Measurements from ENCODE around the gene SIM1.

DNA sequence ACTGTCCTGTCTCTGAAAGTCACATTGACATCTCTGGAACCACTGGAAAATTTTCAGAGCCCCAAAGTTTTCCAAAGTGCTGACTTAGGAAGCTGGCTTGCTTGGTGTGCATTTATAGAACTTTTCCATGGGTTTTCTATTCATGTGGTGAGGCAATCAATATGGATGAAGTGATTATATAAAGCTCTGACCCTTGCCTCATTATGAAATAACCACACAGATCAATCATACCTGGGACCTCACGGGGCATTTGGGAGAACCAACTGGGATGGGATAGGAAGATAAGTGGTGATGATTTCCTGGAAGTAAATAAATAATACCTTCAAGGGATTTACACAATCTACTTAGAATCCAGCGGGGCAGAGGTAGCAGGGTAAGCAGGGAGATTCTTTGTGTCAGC is 22.9 kb upstream of the SIM1 start:
- no peak for TF ChIP-seq MYC (IDR thresholded peaks at IDR 0.05; ENCODE audit: low read depth, low read length)
- TF ChIP-seq POLR2A (IDR thresholded peaks at IDR 0.05; ENCODE audit: extremely low read depth, insufficient read length) = no peak
- TF ChIP-seq, protein P1, sequence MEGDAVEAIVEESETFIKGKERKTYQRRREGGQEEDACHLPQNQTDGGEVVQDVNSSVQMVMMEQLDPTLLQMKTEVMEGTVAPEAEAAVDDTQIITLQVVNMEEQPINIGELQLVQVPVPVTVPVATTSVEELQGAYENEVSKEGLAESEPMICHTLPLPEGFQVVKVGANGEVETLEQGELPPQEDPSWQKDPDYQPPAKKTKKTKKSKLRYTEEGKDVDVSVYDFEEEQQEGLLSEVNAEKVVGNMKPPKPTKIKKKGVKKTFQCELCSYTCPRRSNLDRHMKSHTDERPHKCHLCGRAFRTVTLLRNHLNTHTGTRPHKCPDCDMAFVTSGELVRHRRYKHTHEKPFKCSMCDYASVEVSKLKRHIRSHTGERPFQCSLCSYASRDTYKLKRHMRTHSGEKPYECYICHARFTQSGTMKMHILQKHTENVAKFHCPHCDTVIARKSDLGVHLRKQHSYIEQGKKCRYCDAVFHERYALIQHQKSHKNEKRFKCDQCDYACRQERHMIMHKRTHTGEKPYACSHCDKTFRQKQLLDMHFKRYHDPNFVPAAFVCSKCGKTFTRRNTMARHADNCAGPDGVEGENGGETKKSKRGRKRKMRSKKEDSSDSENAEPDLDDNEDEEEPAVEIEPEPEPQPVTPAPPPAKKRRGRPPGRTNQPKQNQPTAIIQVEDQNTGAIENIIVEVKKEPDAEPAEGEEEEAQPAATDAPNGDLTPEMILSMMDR (IDR thresholded peaks at IDR 0.05; ENCODE audit: low read depth, low read length) = no peak
